ENCODE results near the gene ST3GAL4.
"Not testable (repeated sequence)": the region's sequence is repeated elsewhere in the genome, so short reads cannot be mapped to it uniquely, and the experiment has no call there.

Gene ST3GAL4

GRCh38 chr11:126375726-126376125 is 20.2 kb downstream of the ST3GAL4 start:
- Histone ChIP-seq H3K27ac (no peak overlapping the region), H3K9me3 (no peaks in the 10 kb centered on the region), H3K27me3 (no peaks in the 10 kb centered on the region), H3K4me1 (ENCODE audit: control insufficient read depth in 1 of 2, insufficient read depth in 1 of 2, low read depth in 1 of 2, low read length in 1 of 2) (no peaks in the 10 kb centered on the region), H3K36me3 (no peaks in the 10 kb centered on the region), H3K4me3 (ENCODE audit: low read depth in 1 of 2, low read length in 1 of 2) (no peak overlapping the region)
- no peak for TF ChIP-seq CTCF (IDR thresholded peaks at IDR 0.05)

GRCh38 chr11:126378763-126379162 is 23.3 kb downstream of the ST3GAL4 start:
- Histone ChIP-seq H3K4me3 (ENCODE audit: low read depth in 1 of 2, low read length in 1 of 2) (no peak overlapping the region), H3K9me3 (no peaks in the 10 kb centered on the region), H3K27ac (no peak overlapping the region), H3K27me3 (no peaks in the 10 kb centered on the region), H3K4me1 (ENCODE audit: control insufficient read depth in 1 of 2, insufficient read depth in 1 of 2, low read depth in 1 of 2, low read length in 1 of 2) (peaks cover 0 to 4% of the 10 kb centered on the region in 2 experiments), H3K36me3 (no peaks in the 10 kb centered on the region)
- no peak for TF ChIP-seq CTCF (IDR thresholded peaks at IDR 0.05)

GRCh38 chr11:126380909-126381308 is 25.4 kb downstream of the ST3GAL4 start:
- TF ChIP-seq CTCF (IDR thresholded peaks at IDR 0.05): no peak
- H3K4me1 ChIP-seq (ENCODE audit: control insufficient read depth in 1 of 2, insufficient read depth in 1 of 2, low read depth in 1 of 2, low read length in 1 of 2): peaks cover 5 to 11% of the 10 kb centered on the region in 2 experiments
- H3K9me3 ChIP-seq: no peaks in the 10 kb centered on the region
- H3K36me3 ChIP-seq: no peaks in the 10 kb centered on the region
- no peak overlapping the region for H3K27ac ChIP-seq
- H3K27me3 ChIP-seq: no peaks in the 10 kb centered on the region
- no peak overlapping the region for H3K4me3 ChIP-seq (ENCODE audit: low read depth in 1 of 2, low read length in 1 of 2)

GRCh38 chr11:126381960-126382359 is 26.5 kb downstream of the ST3GAL4 start:
- H3K4me3 ChIP-seq (ENCODE audit: low read depth in 1 of 2, low read length in 1 of 2); H3K9me3 ChIP-seq; H3K27me3 ChIP-seq; H3K27ac ChIP-seq; H3K36me3 ChIP-seq: not testable (repeated sequence)
- H3K4me1 ChIP-seq (ENCODE audit: control insufficient read depth in 1 of 2, insufficient read depth in 1 of 2, low read depth in 1 of 2, low read length in 1 of 2): peaks cover 16 to 21% of the 10 kb centered on the region in 2 experiments

DNA sequence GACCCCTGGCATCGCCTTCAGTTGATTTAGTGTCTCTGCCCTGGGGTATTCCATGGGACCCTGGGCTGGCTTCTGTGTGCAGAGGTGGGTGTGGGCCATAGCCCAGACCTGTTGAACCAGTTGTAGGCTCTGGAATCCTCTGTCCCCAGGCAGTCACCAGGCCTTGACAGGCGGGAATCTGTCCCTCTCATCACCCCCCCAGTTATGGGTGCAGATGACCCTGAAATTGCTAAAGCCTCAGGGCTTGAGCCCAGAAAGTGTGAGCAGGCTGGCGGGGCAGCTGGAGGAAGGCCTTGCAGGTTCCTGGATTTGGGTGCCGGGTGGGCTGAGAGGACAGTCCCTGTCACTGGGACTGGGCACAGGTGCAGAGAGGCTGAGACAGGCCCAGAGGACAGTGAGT is 27.2 kb downstream of the ST3GAL4 start:
- peaks cover 22 to 28% of the 10 kb centered on the region in 2 experiments for H3K4me1 ChIP-seq (ENCODE audit: control insufficient read depth in 1 of 2, insufficient read depth in 1 of 2, low read depth in 1 of 2, low read length in 1 of 2)
- not testable (repeated sequence) for H3K9me3 ChIP-seq; H3K36me3 ChIP-seq; H3K4me3 ChIP-seq (ENCODE audit: low read depth in 1 of 2, low read length in 1 of 2); H3K27me3 ChIP-seq; H3K27ac ChIP-seq

GRCh38 chr11:126383339-126384335 is 28.2 kb downstream of the ST3GAL4 start:
- H3K27ac ChIP-seq: no peak overlapping the region
- no peak overlapping the region for H3K4me3 ChIP-seq (ENCODE audit: low read depth in 1 of 2, low read length in 1 of 2)
- peaks cover 30 to 33% of the 10 kb centered on the region in 2 experiments for H3K4me1 ChIP-seq (ENCODE audit: control insufficient read depth in 1 of 2, insufficient read depth in 1 of 2, low read depth in 1 of 2, low read length in 1 of 2)
- no peaks in the 10 kb centered on the region for H3K9me3 ChIP-seq
- no peaks in the 10 kb centered on the region for H3K36me3 ChIP-seq
- H3K27me3 ChIP-seq: no peaks in the 10 kb centered on the region
- TF ChIP-seq CTCF (IDR thresholded peaks at IDR 0.05): no peak
